SK-N-MC (cell line): Measurements from ENCODE around the gene MYL10.

Experiments
- DNase-seq: peaks from one replicate; pipeline ENCODE4 v3.0.0-alpha.2; 2011; ENCODE audit warnings: low read depth, low spot score
- H3K27ac ChIP-seq: fragments of 200-600 bp; sonication (generic); 2 replicates; pipeline ENCODE4 v1.5.1; 2016; ENCODE audit warnings: mixed run types
- H3K36me3 ChIP-seq: fragments of 200-600 bp; sonication (generic); 2 replicates; pipeline ENCODE4 v1.6.1; 2017; ENCODE audit warnings: antibody characterized with exemption, low read length, mixed read lengths; ENCODE audit not compliant: insufficient read depth
- H3K4me3 ChIP-seq: fragments of 200-600 bp; sonication (generic); 2 replicates; pipeline ENCODE4 v1.5.1; 2016
- H3K9ac ChIP-seq: fragments of 200-600 bp; sonication (generic); 2 replicates; pipeline ENCODE4 v1.8.0; 2017; ENCODE audit warnings: mixed run types, mixed read lengths; ENCODE audit not compliant: insufficient read length
- H3K9me3 ChIP-seq: fragments of 200-600 bp; sonication (generic); 2 replicates; pipeline ENCODE4 v1.6.1; 2017; ENCODE audit warnings: low read depth, mild to moderate bottlenecking, antibody characterized with exemption, low read length, moderate library complexity, mixed read lengths
- EZH2 ChIP-seq: fragments of 200-600 bp; sonication (generic); IDR thresholded peaks from one replicate; pipeline ENCODE4 v1.6.1; 2017; ENCODE audit warnings: antibody characterized with exemption
- FOXP2 ChIP-seq: optimal IDR thresholded peaks from 2 replicates; pipeline ENCODE3; 2011; ENCODE audit warnings: mild to moderate bottlenecking, moderate library complexity; ENCODE audit not compliant: insufficient read depth; ENCODE audit errors: extremely low read length, control extremely low read depth
- POLR2AphosphoS5 ChIP-seq: IDR thresholded peaks from 2 replicates; pipeline ENCODE4 v1.6.1; 2012; ENCODE audit warnings: mild to moderate bottlenecking, low read depth, low read length, borderline replicate concordance

Gene MYL10

DNA sequence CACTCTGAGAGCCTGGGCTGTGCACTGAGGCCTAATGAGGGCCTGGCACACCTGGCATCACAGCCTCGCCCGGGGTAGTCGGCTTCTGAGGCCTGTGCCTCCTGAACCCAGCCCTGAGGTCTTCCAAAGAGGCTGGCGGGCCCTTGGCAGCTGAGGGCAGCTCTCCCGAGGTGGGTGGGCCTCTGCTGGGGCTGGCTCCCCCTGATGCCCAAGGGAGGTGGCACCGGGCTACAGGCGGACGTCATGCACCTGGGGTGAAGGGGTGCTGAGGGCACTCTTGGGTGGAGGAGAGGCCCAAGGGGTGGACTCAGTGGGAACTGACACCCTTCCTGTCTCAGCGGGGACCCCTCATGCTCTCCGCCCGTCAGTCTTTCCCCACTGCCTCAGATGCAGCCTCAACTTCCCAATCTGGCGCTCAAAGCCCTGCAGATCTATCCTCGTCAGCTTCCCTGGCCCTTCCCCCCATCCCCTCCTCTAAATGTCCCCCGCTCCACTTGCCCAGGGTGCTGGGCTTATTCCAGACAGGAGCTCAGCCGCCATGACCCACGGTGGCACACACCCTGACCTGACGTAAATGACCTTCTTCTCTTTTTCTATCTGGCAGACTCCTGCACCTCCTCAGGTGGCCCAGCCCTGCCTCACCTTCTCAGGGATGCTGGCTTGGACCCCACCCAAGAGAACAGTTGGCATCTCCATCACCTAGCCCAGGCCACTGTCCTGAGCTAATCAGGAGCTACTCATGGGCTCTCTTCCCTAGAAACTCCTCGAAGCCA is 38.2 kb downstream of the MYL10 start:
- TF ChIP-seq EZH2 (no peak), POLR2AphosphoS5 (no peak), FOXP2 (no peak)

DNA sequence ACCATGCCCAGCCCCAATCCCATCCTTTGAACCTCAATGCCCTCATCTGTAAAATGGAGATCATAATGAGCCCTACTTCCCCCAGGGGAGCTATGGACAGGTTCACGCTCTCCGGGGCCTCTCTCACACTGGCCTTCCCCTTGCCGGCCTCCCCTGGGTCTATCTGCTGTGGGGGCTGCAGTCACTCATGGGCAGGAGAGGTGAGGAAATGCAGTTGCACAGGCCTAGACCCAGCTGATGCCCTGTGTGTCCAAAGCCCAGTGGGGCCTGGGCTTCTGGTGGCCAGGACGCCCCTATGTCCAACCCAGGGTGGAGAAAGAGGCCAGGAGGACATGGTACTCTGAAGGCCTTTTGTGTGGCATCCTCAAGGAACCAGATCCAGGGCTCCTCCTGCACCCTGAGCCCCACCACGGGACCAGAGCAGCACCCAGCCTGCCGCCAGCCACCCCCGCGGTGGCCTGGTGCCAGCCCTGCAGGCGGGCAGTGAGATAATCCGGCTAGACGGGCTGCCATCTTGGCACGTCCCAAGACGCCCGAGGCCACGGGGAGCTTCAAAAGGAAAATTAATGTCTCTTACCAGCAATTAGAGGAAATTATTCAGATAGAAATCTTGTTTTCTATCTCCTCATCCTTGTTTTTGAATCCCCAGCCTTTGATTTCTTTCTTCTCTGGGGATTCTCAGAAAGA is 39.0 kb downstream of the MYL10 start:
- no peak for DNase-seq
- Histone ChIP-seq H3K4me3 (no peak overlapping the region), H3K9ac (peak overlapping the region; percentile 41), H3K27ac (no peak overlapping the region), H3K36me3 (no peaks in the 10 kb centered on the region), H3K9me3 (no peaks in the 10 kb centered on the region)
- TF ChIP-seq POLR2AphosphoS5: no peak; the same call in 1 of the 2 replicates
- no peak for TF ChIP-seq EZH2
- TF ChIP-seq FOXP2: no peak

More for the DNA sequence above, 38.2 kb downstream of the MYL10 start:
- Histone ChIP-seq H3K27ac (no peak overlapping the region), H3K9ac (peak overlapping the region; percentile 41), H3K4me3 (no peak overlapping the region), H3K36me3 (no peaks in the 10 kb centered on the region), H3K9me3 (no peaks in the 10 kb centered on the region)
- DNase-seq: no peak

DNA sequence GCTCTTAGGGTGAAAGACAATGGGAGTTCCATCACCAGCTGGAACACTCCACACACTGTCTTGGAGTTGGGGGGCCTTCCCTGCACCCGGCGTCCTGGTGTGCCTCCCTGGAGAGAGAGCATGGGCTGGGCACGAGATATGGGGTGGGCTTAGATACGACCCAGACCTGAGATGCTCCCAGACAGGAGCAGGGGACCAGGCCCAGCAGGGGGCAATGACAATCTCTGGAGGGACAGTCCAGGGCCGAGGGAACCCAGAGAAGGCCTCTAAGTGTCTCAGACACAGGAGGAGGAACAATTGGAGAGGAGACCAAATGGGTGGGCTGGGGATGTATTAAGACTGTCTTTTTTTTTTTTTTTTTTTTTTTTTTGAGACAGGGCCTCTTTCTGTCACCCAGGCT is 40.0 kb downstream of the MYL10 start:
- no peak overlapping the region for H3K9ac ChIP-seq
- H3K36me3 ChIP-seq: no peaks in the 10 kb centered on the region
- H3K27ac ChIP-seq: no peak overlapping the region
- no peak for DNase-seq
- TF ChIP-seq FOXP2: no peak
- TF ChIP-seq EZH2: no peak
- TF ChIP-seq POLR2AphosphoS5: no peak
- no peak overlapping the region for H3K4me3 ChIP-seq
- no peaks in the 10 kb centered on the region for H3K9me3 ChIP-seq

DNA sequence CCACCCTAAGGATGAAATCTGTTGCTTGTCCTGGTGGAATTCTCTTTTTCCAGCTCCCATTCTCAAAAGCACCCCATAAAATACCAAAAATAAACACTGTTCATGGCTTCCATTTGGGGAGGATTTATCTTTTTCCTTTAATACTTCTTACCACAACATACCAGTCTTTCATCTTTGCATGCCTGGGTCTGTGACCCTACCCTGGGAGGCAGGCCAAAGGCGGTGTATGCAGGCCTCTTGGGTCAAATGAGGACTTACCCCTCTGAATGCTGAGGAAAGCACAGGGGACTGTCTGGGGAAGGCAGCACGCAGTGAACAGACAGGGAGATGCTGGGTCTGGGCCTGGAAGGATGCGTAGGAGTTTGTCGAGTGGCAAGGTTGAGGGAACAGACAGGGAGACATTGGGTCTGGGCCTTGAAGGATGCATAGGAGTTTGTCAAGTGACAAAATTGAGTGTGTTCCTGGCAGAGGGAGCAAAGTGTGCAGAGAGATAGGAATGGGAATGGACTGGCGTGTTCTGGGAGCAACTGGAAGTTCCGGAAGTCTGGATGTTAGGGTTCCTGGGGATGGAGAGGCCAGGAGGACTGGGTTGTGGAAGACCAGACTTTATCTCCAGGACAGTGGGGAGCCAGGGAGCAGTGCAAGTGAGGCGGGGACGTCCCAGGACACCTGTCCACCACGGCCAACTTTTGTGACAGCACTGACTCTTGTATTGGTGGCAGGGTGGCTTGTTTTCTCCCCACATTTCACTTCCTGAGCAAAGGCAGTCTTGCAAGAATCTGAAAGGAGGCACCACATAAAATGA is 40.8 kb downstream of the MYL10 start:
- no peak overlapping the region for H3K4me3 ChIP-seq
- H3K27ac ChIP-seq: no peak overlapping the region
- no peak for DNase-seq
- no peak overlapping the region for H3K9ac ChIP-seq
- TF ChIP-seq FOXP2 (no peak), POLR2AphosphoS5 (no peak), EZH2 (no peak)
- H3K9me3 ChIP-seq: no peaks in the 10 kb centered on the region
- H3K36me3 ChIP-seq: no peaks in the 10 kb centered on the region

DNA sequence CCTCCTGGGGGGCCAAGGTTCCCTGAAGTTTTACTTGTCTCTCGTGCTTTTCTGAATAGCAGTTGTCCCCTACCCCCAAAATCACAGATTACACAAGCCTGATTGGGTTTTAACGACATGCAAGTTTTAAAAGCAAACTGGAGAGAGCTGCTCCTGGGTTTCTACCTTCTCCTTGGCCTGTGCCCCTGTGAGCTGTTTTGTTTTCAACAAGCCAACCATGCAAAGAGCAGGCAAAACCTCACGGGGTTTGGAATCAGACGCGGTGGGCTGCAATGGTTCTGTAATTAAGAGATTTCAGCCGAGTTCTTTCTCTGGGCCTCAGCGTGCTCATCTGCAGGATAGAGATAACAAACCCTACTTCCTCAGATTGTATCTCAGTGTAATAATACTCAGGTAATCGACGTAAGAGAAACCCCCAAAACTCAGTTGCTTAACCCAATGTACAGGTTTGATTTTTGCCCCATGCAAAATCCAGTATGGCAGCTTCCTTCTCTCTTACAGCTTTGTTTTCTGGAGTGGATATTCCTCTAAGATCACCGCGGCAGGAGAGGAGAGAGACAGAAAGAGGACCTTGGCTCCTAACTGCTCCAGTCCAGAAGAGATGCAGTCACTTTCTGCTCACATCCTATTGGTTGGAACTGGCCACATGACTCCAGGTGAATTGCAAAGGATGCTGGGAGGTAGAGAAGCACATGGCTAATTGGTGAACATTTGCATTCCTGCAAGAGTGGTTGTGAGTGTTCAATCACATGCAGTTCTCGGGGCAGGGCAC is 42.0 kb downstream of the MYL10 start:
- DNase-seq: no peak
- no peak overlapping the region for H3K9ac ChIP-seq
- H3K36me3 ChIP-seq: no peaks in the 10 kb centered on the region
- TF ChIP-seq FOXP2 (no peak), POLR2AphosphoS5 (no peak), EZH2 (no peak)
- H3K4me3 ChIP-seq: no peak overlapping the region
- no peaks in the 10 kb centered on the region for H3K9me3 ChIP-seq
- H3K27ac ChIP-seq: no peak overlapping the region

DNA sequence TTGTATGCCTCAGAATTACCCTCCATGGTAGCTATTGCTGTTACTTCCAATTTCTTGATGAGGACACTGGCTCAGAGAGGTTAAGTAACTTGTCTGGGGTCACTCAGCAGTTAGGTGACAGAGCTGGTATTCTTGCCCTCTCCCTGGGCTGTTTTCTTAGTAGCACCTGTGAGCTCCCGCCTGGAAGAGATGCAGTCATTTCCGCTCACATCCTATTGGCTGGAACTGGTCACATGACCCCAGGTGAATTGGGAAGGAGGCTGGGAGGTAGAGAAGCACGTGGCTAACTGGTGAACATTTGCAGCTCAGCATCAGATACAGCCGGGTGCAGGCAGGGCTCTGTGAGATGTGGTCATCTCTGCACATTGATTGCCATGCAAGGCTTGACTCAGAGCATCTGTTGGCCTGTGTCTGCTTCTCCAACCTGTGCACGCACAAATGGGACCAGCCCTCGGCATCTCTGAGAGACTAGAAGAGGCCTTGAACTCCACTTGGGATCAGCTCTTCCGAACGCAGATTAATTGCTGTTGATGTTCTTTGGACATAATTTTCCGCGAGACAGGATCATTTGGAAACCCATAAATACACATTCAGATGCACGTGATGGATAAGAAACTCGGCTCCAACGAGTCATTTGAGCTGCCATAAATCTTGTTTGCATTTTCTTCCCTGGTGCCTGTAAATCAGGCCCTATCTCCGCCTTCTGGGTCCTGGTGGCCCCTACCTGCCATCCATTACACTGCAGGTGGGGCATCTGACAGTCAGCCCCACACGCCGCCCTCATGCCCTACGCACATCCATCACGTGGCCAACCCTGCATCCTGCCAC is 42.8 kb downstream of the MYL10 start:
- TF ChIP-seq EZH2 (no peak), FOXP2 (no peak), POLR2AphosphoS5 (no peak)
- Histone ChIP-seq H3K36me3 (no peaks in the 10 kb centered on the region), H3K4me3 (no peak overlapping the region), H3K9ac (no peak overlapping the region), H3K9me3 (no peaks in the 10 kb centered on the region), H3K27ac (no peak overlapping the region)
- DNase-seq: no peak

DNA sequence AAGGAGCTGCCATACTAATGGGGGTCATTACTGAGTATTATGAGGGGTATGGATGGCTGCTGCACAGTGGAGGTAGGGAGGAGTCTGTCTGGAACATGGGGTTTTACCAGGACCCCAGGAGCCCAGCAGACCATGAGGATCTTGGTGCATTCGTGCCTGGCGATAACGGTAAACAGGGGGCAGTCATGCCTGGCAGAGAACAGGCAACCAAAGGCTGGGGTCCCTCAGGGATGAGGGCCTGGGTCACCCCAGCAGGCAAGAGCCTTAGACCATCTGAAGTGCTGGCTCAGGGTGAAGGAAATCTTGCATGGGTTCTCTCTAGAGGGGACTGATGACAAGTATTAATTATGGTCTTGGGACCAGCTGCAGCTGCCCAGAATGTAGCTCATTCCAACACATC is 46.1 kb downstream of the MYL10 start:
- TF ChIP-seq EZH2 (no peak), POLR2AphosphoS5 (no peak), FOXP2 (no peak)
- no peak for DNase-seq
- H3K27ac ChIP-seq: no peak overlapping the region
- no peaks in the 10 kb centered on the region for H3K36me3 ChIP-seq
- no peak overlapping the region for H3K4me3 ChIP-seq
- H3K9me3 ChIP-seq: no peaks in the 10 kb centered on the region
- no peak overlapping the region for H3K9ac ChIP-seq

DNA sequence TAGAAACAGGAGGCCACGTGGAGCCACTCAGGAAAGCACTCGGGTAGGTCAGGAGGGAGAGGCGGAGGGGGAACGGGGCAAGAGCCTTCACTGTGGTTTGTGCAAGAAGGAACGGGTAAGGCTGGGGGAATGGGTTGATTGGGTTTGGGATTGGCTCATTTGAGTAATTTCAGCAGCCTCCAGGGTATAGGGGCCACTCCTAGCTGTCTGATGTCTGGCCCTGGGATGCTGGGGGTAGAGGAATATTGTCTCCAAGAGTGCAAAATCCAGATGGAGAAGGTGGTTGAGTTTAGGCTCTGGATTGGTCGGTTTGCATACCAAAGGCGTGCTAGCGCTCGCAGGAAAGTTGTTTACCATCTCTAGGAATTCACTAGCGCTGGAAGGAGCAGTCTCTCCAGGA is 47.2 kb downstream of the MYL10 start:
- Histone ChIP-seq H3K27ac (no peak overlapping the region), H3K9ac (no peak overlapping the region), H3K4me3 (no peak overlapping the region), H3K36me3 (no peaks in the 10 kb centered on the region), H3K9me3 (no peaks in the 10 kb centered on the region)
- TF ChIP-seq POLR2AphosphoS5: no peak
- no peak for TF ChIP-seq FOXP2
- TF ChIP-seq EZH2: no peak
- no peak for DNase-seq
